Measurements from ENCODE around the gene GRB14.
"Not testable (repeated sequence)": the region's sequence is repeated elsewhere in the genome, so short reads cannot be mapped to it uniquely, and the experiment has no call there.

GRB14 gene

DNA sequence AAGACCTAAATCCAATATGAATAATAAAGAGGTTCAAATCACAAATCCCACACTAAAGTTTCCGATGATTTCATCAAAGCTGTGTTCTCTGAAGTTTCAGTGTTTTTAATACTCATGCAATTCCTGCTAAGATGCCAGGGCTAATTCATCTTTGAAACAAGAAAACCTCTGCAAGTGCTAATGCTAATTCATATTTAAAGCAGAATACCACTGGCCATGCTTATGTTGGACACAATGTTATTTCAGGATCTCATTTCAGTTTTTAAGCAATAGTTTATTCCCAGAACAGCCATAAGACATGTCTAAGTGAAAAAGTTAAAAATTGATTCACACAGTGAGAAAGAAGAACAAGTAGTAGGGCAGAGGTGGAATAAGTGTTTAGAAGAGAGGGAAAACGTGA lies 62.8 kb downstream of the GRB14 start:
- DNase-seq (ENCODE audit: low read depth, low spot score) = no peak

DNA sequence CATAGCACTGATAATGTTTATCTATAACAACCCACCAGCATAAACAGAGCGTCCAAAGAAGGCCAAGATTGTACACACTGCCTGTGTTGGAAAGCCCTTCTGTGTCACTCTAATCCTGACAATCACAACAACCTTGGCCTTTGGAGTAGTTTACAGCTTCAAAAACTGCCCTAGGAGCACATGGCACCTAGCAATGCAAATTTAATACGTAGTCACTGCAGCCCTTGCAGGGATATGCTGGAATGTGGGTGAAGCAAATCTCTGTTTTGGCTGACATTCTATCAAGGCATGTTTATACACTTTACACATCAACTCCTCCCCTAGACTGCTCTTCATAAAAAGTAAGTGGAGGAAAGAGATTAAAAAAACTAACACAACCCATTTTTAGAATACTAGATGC lies 66.8 kb downstream of the GRB14 start:
- no peak for DNase-seq (ENCODE audit: low read depth, low spot score)

GRCh38 chr2:164551519-164551918 lies 69.8 kb downstream of the GRB14 start:
- DNase-seq (ENCODE audit: low read depth, low spot score) = no peak

DNA sequence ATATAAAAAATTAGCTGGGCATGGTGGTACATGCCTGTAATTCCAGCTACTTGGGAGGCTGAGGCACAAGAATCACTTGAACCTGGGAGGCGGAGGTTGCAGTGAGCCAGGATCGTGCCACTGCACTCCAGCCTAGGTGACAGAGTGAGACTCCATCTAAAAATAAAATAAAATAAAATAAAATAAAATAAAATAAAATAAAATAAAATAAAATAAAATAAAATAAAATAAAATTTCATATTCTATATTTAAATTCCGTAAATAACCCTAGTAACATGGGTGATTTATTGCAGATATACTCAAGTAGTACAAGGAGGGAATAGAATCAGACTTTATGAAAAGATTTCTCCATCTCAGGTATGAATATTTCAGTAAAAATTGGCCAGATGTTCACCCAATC lies 71.6 kb downstream of the GRB14 start:
- DNase-seq (ENCODE audit: low read depth, low spot score) = not testable (repeated sequence)

DNA sequence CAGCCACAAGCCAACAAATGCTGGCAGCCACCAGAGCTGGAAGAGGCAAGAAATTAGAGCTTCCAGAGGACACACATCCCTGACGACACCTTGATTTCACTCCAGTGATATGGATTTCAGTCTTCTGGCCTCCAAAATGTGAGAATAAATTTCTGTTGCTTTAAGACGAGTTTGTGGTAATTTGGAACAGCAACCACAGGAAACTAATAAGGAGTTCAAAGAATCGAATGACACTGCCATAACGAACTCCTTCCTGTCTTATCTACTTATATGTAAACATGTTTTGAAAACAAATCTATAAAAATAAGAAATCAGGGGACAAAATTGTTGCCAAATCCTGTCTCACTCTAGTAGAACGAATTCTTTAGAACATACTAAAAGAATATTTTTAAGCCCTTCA lies 75.8 kb downstream of the GRB14 start:
- DNase-seq (ENCODE audit: low read depth, low spot score) = no peak

DNA sequence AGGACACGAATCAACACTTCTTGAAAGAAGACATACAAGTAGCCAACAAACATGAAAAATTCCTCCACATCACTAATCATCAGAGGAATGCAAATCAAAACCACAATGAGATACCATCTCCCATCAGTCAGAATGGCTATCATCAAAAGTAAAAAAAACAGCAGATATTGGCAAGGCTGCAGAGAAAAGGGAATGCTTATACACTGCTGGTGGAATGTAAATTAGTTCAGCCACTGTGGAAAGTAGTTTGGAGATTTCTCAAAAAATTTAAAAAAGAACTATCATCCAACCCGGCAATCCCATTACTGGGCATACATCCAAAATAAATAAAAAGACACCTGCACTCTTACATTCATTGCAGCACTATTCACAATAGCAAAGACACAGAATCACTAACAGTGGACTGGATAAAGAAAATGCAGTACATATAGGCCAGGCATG lies 78.7 kb downstream of the GRB14 start:
- no peak for DNase-seq (ENCODE audit: low read depth, low spot score)

DNA sequence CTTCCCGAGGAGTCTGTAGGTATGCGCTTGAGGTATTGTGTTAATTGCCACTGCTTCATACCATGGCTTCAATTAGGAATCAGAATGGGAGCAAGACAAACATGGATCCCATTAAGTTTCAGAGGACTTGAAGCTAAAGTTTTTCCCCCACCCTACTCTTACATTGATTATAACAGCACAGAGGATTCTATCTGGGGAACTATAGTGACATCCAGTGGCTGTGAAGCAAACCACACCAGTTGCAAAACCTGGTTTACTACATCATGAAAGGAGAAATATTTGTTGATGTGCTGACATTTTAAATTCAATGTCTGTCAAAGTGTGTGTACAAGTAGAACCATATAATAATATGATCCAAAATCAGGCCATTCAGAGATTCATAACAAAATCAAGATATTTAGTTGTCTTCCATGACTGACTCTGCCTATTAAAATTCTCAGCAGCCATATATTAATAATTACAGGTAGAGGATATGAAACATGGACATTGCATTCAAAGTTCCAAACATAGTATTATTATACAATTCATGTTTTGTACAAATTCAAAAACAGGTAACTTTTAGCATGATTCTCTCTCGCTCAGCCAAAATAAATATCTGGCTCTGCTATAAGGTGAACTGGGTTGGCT lies 82.9 kb downstream of the GRB14 start:
- no peak for DNase-seq (ENCODE audit: low read depth, low spot score)

DNA sequence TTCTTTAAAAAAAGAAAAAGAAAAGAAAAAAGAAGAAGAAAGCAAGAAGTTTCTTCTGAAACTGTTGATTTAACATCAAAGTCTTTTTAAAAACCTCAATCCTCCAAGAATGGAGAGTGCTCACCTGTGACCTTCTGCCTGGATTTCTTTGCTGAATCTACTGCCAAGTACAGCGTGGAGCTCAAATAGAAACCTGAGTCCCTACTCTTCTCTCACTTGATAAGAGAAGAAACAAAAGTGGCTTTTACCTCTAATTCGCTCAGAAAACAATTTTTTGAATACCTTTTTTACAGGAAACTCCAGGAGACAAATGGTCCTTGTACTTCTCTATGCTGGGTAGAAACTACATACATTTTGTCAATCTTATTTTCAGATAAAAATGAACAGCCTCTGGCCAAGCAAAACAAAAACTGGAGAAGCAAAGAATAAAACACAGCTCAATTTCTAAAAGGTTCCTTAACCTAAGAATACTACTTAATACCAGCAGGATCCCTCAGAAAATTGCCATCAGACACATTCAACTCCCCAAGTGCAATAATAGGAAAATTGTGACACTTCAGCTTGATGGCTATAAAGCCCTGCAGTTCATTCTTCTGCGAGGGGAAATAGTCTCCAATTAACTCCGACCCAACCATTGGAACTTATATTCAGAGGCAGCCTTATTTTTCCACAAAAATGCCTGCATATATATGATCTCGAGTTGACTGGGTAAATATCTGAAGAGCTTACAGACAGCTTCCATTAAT lies 85.8 kb downstream of the GRB14 start:
- no peak for DNase-seq (ENCODE audit: low read depth, low spot score)

- DNase-seq (ENCODE audit: low read depth, low spot score) = no peak
These were observed 90.8 kb downstream of the GRB14 start for GRCh38 chr2:164530464-164530863.

DNA sequence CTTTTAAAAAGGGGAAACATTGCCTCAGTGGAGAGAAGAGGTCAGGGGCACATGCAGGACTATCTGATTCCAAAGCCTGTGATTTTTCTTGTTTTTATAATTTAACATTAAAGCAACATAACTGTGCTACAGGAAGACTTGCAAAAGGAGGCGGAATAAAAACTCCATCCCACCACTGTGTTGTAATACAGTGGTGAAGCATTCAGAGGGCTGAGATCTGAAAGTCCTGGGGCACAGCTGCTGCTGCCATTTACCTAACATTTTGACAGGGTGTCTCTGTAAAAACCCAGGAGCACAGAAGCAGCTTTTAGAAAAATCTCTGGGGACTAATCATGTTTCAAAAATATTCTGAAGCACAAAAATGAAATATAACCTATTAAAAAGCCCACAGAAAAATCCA lies 97.6 kb downstream of the GRB14 start:
- no peak for DNase-seq (ENCODE audit: low read depth, low spot score)

- no peak for DNase-seq (ENCODE audit: low read depth, low spot score)
These were observed 98.3 kb downstream of the GRB14 start for GRCh38 chr2:164523009-164523408.

DNA sequence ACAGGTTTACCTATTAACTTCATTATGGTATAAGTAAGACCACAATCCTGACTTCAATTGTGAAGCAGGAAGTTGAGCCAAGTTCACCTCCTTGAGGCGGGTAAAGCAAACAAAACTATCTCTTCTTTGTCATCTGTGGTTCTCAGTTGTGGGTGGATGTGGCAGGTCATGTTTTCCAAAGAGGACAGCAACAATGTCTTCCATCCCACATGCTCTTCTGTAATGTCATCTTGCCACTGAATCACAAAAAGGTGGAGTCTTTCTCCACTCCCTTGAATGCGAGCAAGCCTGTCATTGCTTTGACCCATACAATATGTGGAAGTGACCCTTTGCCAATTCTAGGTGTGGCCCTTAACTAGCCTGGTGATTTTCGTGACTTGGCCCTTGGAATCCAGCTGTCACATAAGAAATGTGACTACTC lies 98.7 kb downstream of the GRB14 start:
- DNase-seq (ENCODE audit: low read depth, low spot score) = no peak

- DNase-seq (ENCODE audit: low read depth, low spot score) = no peak
These were observed 105.5 kb downstream of the GRB14 start for GRCh38 chr2:164515734-164516133.

DNA sequence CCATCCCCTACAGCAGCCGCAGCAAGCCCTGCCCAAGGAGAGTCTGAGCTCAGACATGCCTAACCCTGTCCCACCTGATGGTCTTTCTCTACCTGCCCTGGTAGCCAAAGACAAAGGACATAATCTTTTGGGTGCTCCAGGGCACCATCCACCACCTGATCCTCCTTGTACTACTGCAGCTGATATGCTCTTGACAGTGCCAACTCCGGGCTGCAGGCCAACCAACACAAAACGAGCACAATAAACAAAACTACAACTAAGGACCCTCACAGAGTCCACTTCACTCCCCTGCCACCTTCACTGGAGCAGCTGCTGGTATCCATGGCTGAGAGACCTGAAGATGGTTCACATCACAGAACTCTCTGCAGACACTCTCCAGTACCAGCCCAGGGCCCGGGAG lies 106.3 kb downstream of the GRB14 start:
- DNase-seq (ENCODE audit: low read depth, low spot score) = no peak

DNA sequence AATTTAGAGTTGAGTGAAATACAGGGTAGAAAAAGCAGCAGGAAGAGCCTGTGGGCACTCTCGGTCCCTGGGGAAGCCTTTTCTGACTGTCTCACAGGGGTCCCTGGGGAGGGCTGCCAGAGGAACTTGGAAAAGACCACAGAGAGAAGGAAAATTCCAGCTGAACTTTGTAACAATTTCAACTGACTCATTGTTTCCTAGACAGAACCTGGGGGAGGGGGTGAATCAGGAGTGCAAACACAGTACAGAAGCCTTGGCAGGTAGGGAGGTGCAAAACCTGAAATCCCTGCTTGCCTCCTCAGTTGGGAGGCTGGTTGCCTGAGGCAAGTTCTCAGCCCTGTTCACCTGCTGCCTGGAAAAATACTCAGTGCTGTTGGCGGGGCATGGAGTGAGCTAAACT lies 106.8 kb downstream of the GRB14 start:
- peak; percentile 93 for DNase-seq (ENCODE audit: low read depth, low spot score)

DNA sequence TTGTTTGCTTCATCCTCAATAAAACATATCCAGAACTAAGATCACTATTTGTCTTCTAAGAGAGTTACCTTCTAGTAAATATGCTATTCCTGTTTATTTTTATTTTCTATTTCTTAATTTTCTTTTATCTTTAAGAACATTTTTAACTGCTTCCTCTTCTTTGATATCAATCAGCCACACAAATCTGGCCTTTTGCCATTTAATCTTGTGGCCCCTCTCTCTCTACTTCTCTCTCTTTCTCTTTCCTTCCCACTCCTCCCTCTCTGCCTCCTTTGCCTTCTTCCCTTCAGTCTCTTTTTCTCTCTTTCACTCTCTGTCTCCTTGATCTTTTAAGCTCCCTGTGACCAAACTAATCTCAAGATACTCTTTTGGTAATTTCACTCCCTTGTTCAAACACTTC lies 108.4 kb downstream of the GRB14 start:
- no peak for DNase-seq (ENCODE audit: low read depth, low spot score)

DNA sequence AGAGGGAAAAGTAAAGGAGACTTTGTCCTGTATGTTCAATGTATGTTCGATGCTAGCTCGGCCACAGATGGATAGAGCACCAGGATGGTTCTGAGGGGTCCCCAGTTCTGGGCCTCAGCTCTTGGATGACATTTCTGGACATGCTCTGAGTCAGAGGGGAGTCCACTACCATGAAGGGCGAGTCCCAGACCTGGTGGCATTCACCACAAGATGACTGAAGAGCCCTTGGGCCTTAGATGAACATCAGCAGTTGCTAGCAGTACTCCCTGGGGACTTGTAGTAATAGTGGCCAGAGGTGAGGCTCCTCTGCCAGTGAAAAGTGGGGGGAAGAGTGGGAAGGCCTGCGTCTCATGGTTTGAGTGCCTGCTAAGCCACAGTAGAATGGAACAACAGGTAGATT lies 109.5 kb downstream of the GRB14 start:
- DNase-seq (ENCODE audit: low read depth, low spot score) = no peak

DNA sequence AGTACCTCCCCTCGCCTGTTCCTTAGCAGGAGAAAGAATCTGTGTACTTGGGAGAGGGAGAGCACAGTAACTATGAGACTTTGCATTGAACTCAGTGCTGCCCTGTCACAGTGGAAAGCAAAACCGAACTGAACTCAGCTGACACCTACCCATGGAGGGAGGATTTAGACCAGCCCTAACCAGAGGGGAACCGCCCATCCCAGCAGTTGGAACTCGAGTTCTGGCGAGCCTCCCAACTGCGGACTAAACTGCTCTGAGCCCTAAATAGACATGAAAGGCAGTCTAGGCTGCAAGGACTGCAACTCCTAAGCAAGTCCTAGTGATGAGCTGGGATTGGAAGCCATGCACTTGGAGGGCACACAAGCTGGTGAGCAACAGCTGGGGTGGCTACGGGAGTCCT lies 110.4 kb downstream of the GRB14 start:
- DNase-seq (ENCODE audit: low read depth, low spot score) = peak; percentile 16

GRCh38 chr2:164509137-164509877 lies 112.0 kb downstream of the GRB14 start:
- DNase-seq (ENCODE audit: low read depth, low spot score) = no peak

DNA sequence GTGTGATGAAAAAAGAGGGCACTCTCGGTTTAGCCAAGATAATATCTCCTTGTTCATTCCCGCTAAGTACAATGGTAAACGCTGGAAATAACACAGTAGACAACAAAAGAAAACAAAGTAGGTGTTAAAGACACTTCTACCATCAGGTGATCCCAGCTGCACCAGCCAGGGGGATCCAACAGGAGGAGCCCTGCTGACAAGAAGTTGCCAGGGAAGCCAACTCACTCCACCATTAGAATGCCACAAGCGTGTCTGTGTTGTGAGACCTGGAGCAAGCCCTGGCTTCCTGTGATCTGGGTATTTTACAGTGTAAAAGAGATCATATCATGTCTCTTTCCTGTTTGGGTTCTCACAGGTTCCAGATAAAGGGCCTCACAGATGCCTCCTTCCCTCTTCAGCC lies 117.0 kb downstream of the GRB14 start:
- peak; percentile 66 for DNase-seq (ENCODE audit: low read depth, low spot score)

DNA sequence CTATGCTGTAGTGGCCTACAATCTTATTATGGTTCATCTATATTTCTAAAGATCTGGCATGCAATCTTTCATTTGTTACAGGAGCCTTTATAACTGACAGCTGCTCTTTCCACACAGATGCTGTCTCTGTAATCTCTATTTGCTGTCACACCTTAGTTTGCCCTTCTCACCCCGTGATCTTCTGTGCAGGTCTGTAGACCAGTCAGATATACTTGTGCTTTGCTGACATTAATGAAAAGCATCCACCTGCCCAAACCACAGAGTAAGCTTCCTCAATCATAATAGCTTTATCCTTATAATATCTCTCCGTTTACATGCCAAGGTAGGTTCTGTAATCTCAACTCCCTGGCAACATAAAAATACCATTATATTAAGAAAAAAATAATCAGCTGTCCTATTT lies 122.4 kb downstream of the GRB14 start:
- no peak for DNase-seq (ENCODE audit: low read depth, low spot score)

GRCh38 chr2:164496881-164497280 lies 124.4 kb downstream of the GRB14 start:
- DNase-seq (ENCODE audit: low read depth, low spot score) = no peak

- no peak for DNase-seq (ENCODE audit: low read depth, low spot score)
These were observed 124.9 kb downstream of the GRB14 start for GRCh38 chr2:164496421-164496820.

Measured in ELF-1 (cell line).